Activated CD8-positive, alpha-beta memory T cell treated with anti-CD3 and anti-CD28 coated beads for 1 hour (primary cell): Measurements from ENCODE around the gene FAM107B.

Experiments
- DNase-seq, 2 donors: peaks; one replicate each; pipeline ENCODE4 v3.0.0-alpha.2; 2020; ENCODE audit warnings: low read depth in 1 of 2; ENCODE audit errors: extremely low read depth in 1 of 2

The FAM107B gene

DNA sequence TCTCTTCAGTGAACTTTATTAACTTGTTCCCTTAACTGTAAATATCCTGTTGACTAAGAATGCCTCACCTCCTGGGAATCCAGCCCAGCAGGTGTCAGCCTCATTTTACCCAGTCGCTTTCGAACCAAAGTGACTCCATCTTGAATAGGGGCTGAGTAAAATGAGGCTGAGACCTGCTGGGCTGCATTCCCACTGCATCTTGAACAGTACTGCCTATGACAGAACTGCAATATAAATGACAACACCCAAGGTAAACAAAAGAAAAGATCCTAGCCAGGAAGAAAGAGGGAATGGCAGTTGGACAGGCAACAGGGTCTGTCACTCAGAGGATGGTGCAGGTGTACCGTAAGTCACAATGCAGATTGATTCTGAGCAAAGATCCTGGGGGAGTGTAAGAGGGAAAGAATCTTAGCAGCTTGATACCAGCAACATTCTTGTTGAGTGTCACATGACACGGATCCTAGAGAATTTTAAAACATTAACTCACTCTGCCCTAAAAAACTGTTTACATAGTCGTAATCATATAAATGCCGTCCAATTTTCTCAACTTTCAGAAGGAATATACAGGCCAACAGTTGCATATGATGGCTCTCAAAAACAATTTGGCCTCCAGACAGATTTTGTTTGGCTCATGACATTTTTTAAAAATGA lies 4.4 kb upstream of the FAM107B start:
- DNase-seq: no peak

DNA sequence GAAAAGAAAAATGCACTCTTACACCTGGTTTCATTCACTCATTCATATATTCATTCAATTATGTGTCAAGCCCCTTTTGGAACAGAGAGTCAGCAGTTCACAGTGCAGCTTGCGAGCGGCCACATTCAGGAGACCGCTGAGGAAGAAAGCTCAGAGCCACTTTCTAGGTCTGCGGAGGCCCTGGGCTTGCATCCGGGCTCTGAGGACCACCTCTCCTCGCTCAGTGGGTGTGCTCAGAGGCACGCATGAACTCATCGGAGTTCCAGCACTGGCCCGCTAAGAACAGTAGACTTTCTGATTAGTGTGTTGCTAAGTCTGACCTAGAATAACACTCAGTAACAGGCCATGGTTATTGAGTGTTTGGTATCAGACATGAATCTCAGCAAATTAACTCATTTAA lies 1.8 kb upstream of the FAM107B start:
- DNase-seq: no peak

DNA sequence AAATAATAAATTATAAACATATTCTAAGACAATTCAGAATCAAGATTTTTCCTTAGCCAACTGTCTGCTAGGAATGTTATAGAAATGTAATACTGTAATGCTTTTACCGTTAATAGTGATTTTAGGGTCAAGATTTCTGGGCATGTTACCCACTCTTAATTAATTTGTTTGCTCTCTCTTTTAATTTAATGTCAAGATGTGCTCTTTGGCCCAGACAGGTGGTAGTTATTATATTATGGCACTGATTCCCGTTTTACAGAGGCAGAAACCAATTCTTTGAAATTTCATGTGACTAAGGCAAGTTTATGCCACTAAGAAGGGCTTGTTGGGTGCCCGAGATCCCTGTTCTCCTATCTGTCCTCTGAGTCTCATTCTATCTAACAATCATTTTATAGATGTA lies 959 bp upstream of the FAM107B start:
- no peak for DNase-seq

DNA sequence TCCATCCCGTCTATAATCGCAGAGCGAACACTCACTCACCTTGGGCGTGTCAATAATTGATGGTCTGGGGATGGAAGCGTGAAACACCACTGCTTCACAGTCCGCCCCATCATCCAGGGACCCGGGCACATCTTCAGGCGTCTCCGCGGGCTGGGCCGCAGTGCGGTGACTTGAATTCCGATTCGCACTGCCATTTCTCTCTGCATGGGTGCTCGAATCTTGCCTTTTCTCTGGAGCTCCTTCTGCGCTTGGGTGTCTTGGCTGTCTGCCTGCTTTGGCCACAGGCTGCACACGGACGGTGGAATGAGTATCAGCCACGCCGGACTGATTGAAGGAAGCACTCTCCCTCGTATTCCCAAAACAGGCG lies 500 bp downstream of the FAM107B start:
- DNase-seq: no peak

DNA sequence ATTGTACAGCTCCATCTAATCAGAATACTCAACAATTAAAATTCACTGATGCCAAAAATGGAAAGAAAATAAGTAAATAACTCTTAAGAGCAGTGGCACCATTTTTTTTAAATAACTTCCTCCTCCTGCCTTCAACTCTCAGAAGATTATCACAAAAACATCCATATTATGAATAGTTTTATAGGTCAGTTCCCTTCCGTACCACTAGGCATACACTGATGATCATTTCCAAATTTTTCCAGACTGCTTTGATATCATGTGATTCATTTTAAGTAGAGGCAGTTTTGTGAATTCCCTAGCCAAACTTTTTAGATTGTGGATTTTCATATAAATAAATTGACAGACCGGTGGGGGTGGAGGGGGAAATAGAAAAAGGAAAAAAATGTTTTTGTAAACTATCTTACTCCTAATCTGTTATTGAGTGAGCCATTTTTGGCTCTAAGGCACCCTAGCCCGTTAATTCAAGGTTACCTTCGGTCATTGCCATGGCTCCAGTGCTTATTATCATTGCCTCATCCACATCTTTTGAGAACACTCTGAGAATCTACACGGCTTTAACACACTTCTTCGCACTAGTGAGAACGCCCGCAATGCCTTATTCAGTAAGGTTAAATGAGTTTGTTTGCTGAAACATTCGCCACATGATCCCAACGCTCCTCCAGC lies 1.0 kb downstream of the FAM107B start:
- no peak for DNase-seq

DNA sequence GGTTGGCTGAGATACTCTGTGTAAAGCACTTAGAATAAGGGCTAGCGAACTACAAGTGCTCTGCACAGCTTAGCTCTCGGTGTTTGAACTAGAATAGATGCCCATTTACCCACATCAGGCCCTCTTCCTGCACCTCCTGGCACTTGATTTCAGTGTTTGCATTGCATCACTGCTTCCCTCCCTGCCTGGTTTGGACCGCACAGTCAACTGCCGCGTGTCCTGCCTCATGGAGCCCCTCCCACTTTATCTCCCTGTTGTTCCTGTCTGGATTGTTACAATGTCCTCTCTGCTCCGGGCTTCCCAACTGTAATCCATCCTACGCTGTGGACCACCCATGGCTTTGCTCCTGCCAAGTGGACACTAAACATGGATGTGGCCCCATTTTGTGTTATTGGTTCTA lies 2.3 kb downstream of the FAM107B start:
- DNase-seq: no peak

DNA sequence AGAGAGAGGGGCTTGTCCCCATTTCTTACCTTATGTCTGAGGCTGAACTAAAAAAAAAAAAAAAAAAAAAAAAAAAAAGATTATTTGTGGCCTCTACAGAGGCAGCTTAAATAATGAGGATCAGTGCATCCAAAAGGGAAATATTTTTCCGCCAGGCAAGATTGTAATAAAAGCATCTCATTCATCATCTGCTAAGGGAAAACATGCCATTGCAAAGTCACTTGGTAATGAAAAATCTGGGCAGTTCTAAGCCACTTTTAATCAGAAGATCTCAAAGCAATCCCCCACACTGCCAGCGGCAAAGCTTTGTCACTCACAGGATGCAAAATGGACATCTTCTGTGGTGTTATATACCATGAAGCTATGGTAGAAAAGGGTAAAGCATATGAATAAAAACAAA lies 3.8 kb downstream of the FAM107B start:
- no peak for DNase-seq

DNA sequence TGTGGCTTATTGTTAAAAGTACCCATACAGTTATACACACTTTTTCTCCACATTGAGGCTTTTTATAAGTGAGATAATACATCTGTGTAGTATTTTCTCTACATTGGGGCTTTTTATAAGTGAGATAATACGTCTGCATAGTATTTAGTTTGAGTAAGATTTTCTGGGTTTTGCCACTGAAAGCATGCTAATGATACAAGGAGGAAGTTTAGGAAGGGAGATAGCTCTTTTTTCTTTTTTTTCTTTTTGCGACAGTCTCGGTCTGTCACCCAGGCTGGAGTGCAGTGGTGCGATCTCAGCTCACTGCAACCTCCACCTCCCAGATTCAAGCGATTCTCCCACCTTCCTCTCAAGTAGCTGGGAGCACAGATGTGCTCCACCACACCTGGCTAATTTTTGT lies 13.3 kb downstream of the FAM107B start:
- DNase-seq: no peak

DNA sequence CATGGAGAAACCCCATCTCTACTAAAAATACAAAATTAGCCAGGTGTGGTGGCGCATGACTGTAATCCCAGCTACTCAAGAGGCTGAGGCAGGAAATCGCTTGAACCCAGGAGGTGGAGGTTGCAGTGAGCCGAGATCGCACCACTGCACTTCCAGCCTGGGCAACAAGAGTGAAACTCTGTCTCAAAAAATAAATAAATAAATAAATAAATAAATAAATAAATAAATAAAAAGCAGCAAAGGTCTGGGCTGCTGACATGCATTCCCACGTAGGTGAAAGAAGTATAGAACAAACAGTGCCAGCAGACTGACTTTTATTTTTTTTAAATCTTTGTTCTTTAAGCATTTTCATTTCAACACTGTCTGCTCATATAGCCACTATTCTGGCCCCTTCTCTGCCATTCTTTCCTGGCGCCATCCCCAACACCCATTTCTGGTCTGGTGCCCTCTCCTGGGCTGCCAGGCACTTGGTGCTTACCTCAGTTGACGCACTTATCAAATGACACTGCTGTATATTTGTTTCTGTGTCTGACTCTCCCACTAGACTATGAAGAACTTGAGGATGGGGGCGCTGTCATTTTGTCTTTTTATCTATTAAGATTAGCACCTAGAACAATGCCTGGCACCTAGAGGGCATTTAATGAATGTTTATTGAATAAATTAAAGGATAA lies 15.6 kb downstream of the FAM107B start:
- DNase-seq: no peak

DNA sequence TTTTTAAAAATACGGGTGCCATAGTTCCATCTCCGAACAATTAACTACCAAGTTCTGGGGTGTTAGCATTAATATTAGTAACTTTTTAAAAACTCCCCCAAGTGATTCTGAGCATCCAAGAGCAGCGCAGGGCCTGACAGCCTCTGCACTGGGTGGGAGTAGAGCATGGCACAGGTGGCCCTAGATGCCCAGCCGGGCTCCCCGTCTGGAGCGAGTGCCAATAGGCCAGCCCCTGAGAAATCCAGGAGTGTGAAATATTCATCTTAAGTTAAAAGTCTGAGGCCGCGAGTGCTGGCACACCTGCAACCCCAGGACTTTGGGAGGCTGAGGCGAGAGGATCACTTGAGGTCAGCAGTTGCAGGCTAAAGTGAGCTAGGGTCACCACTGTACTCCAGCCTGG lies 16.2 kb downstream of the FAM107B start:
- DNase-seq: no peak

DNA sequence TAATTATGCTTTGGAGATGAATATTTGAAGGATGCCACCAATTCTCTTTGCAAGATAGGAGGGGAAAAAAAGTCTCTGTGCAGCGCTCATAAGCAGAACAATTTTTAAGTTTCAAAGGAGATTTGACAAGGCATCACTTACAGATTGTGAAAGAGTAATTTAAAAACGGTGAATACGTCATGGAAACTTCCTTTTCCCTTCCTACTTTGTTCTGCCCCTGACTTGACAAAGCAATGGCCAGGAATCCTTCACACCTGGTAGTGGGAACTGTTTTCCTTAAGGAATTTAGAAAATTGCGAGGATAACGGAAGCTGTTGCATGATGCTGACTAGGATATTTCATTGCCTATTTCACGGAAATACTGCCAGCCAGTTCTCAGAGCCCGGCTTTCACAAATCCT lies 16.7 kb downstream of the FAM107B start:
- DNase-seq: no peak

DNA sequence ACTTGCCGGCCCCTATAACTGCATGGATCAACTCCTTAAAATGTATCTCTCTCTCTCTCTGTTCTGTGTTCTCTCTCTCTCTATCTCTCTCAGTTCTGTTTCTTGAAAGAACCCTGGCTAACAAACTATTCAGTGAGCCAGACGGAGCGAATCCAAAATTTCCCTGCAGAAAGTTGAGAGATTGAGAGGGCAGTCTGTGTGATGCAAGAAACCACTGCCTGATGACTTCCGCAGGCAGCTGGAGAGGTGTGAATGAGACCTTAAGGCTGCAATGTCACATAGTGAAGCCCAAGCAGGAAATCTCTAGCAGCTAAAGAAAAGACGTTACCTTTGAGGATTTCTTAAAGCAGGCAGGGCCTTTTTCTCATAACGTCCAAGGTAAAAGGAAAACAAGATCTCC lies 17.3 kb downstream of the FAM107B start:
- no peak for DNase-seq

DNA sequence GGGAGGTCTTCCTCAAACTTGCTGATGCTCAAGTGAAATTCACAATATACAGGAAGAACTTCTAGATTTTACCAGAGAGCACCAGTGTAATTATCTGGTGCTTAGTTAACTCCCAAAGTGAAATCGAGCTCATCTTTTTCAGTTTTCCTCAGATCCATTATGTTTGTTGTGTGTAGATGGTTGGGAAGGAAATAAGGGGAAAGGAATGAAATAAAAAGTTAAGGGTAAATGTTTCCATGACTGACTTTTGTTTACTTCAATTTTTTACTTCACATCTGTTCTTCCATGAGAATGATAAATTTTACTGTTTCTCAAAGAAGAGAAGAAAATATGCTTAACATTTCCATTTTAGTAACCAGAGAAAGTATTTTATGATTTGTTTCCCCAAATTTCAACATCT lies 21.3 kb downstream of the FAM107B start:
- DNase-seq: no peak

DNA sequence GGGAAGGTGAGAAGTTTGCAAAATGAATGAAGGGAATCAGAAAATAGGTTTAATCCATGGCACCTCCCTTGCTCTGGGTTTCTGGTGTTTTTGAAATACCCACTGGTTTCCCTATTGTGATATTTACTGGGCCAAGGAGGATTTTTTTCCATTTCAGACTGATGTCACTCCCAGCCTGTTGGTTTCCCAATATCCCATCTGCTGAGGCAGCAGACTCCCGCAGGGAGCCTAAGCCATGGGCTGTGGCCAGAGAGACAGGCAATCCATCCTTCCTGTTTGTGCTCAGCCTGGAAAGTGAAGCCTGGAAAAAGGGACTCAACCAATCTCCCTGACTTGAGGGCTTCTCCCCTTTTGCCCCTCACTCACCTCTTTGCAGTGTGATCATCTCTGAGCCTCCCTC lies 22.8 kb downstream of the FAM107B start:
- no peak for DNase-seq

DNA sequence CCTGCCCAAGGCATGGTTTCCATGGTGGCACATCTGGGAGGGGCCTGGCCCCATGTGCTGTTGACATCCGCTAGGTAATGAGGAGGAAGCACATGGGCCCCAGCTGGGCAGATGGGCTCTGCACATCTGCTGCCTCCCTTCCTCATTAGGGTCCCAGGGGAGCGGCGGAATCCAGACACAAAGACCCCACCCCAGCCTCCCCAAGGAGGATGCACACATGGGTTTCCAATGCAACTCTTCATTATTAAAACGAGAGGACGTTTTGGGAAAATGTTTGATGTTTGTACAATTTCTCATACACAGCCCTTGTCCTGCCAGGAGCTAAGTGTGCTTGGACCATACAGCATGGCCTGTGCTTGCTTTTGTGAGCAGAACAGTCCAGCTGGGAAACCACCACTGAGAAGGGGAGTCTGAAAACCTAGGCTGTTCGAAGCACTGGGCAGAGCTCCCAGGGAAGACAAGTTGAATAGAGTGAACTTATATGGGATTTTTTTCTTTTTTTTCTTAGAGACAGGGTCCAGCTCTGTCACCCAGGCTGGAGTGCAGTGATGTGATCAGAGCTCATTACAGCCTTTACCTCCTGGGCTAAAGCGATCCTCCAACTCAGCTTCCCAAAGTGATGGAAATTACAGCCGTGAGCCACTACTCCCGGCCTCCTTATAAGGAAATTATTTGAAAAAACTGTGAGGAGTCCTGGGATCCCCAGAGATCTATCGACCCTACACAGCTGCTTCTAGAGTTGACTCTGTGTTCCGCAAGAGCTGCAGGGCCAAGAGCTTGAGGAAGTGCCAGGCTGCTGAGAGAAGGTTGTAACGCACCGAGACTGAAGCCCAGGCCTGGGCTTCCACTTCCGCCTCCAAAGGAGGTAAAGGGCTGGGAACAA lies 23.4 kb downstream of the FAM107B start:
- no peak for DNase-seq

DNA sequence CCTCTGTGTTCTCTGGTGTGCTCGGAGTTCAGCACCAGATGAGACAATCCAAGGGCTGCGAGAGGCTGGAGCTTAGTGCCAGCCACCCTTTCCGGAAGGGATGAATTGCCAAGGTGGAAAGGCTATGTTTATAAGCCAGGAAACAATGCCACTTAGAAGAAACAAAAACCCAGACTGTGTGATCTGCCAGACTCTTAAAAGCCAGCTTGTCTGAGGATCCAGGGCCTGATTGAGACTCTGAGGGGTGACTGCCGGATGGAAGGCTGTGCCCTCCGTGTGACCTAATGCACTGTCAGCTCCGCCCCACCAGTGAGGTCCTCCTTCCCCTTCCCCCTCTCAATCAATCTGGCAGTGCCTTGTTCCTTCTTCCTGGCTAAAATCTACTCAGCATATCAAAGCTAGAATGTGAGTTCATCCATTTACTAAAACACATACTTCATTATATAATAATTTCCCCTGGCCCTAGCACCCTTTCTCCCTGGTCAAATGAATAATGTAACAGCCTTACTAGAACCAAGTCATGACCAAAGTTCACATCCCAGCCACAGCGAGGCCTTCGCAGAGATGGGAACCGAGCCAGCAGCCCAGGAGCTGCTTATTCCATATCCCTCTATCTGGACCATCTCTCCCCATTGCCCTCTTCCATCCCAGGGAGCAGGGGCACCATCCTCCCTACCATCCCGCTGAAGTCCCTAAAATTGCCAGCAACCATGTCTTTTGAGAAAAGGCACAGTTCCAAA lies 25.5 kb downstream of the FAM107B start:
- DNase-seq: no peak

DNA sequence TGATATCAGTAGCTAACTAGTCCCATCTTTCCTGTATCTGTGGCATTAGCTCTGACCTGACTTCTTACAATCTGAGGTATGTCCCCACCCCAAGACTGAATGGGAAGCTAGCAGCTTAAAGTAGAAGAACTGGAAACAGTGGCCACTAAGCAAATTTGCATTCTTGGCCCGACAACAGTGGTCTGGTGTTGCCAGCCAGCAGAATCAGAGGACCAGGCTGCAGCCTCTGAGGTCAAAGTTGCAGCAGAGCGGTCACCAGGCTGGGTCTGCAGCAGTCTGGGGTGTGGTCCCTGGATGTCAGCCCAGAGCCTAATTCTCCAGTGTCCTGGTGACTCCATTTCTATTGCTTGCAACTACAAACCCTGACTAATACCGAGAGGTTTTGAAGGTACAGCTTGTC lies 26.3 kb downstream of the FAM107B start:
- DNase-seq: no peak

DNA sequence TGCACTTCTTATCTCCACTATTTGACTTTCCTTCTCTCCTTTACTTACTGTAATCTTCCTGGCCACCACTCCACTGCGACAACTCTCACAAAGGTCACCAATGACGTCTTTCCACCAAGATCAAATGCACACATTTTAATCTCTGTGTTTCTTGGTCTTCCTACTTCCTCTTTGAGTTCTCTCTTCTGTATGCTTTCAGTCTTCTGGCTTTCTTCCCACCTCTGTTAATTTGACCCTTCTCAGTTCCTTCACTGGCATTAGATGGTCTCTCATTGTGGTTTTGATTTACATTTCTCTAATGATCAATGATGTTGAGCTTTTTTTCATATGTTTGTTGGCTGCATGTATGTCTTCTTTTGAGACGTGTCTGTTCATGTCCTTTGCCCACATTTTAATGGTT lies 31.9 kb downstream of the FAM107B start:
- no peak for DNase-seq

DNA sequence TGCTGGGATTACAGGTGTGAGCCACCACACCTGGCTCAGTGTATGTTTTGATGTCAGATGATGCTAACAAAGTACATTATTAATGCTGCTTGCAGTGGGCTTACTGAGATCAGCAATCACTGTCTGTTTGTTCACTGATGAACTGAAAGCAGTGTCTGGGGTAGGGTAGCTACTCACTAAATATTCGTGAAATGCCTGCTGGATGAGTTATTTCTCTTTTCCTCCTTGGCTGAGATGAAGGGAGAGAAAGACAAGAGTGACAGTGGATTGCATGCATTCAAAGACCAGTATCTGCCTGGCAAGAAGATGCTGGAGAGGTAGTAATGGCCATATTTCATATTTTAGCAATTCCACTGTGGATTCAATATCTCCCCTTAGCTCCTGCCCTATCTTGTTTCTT lies 32.3 kb downstream of the FAM107B start:
- DNase-seq: no peak

DNA sequence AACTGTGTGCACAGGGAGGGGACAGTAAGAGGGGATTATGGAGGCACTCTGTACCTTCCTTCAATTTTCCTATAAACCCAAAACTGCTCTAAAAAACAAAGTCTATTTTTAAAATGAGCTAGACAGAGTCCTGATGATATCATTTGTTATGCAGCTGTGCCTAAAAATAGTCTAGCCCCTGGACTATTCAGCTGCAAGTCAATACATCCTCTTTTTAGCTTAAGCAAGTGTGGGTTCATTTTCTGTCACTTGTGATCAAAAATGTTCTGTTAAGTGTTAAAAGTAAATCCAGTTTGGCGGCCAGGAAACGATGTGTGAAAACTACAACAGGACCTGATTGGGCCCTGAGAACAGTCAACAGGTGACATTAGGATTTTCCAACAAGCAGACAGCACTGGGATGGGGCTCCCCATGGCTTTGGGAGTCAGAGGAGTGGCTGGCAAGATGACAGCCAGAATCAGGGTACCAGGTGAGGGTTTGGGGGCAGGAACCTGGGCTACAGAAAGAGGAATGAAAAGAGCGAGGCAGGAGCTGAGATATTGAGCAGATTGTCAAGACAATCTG lies 33.9 kb downstream of the FAM107B start:
- no peak for DNase-seq
